ENCODE data around the gene ADGRB2.

The ADGRB2 gene

GRCh38 chr1:31747304-31747703 lies 16.8 kb downstream of the ADGRB2 start:
- no peak for DNase-seq (ENCODE audit: low read depth)

- no peak for DNase-seq (ENCODE audit: low read depth)
These were observed 17.5 kb downstream of the ADGRB2 start for GRCh38 chr1:31746687-31747086.

- no peak for DNase-seq (ENCODE audit: low read depth)
These were observed 18.0 kb downstream of the ADGRB2 start for GRCh38 chr1:31745946-31746670.

- no peak for DNase-seq (ENCODE audit: low read depth)
These were observed 18.8 kb downstream of the ADGRB2 start for GRCh38 chr1:31745096-31745945.

- DNase-seq (ENCODE audit: low read depth) = no peak
These were observed 19.8 kb downstream of the ADGRB2 start for GRCh38 chr1:31744165-31744888.

GRCh38 chr1:31742462-31743212 lies 21.5 kb downstream of the ADGRB2 start:
- DNase-seq (ENCODE audit: low read depth) = no peak

GRCh38 chr1:31739346-31739745 lies 24.8 kb downstream of the ADGRB2 start:
- DNase-seq (ENCODE audit: low read depth) = no peak

GRCh38 chr1:31736675-31737074 lies 27.5 kb downstream of the ADGRB2 start:
- no peak for DNase-seq (ENCODE audit: low read depth)

GRCh38 chr1:31735571-31735970 lies 28.6 kb downstream of the ADGRB2 start:
- no peak for DNase-seq (ENCODE audit: low read depth)

GRCh38 chr1:31734582-31735107 lies 29.5 kb downstream of the ADGRB2 start:
- DNase-seq (ENCODE audit: low read depth) = no peak

GRCh38 chr1:31733389-31734219 lies 30.5 kb downstream of the ADGRB2 start:
- DNase-seq (ENCODE audit: low read depth) = no peak

- DNase-seq (ENCODE audit: low read depth) = no peak
These were observed 31.3 kb downstream of the ADGRB2 start for GRCh38 chr1:31732751-31733289.

- DNase-seq (ENCODE audit: low read depth) = no peak
These were observed 31.8 kb downstream of the ADGRB2 start for GRCh38 chr1:31732343-31732742.

- no peak for DNase-seq (ENCODE audit: low read depth)
These were observed 33.0 kb downstream of the ADGRB2 start for GRCh38 chr1:31731049-31731565.

- DNase-seq (ENCODE audit: low read depth) = no peak
These were observed 33.6 kb downstream of the ADGRB2 start for GRCh38 chr1:31730336-31731048.

- DNase-seq (ENCODE audit: low read depth) = no peak
These were observed 36.3 kb downstream of the ADGRB2 start for GRCh38 chr1:31727849-31728248.

- no peak for DNase-seq (ENCODE audit: low read depth)
These were observed 36.9 kb downstream of the ADGRB2 start for GRCh38 chr1:31727195-31727594.

GRCh38 chr1:31726715-31727114 lies 37.4 kb downstream of the ADGRB2 start:
- no peak for DNase-seq (ENCODE audit: low read depth)

- no peak for DNase-seq (ENCODE audit: low read depth)
These were observed 38.2 kb downstream of the ADGRB2 start for GRCh38 chr1:31725777-31726535.

Measured in activated gamma-delta T cell treated with anti-CD3 and anti-CD28 coated beads, Interleukin-2, amount 50 U/mL, for 16 hours (primary cell).